Cardiac muscle cell (in vitro differentiated cells and primary cell): ENCODE results near the gene RCSD1. TPM values are rescaled to one million over a fixed set of nuclear protein-coding genes. Genes with fewer than 3 reads are reported as not detected.

ENCODE experiments used
- DNase-seq, 2 donors: peaks; one replicate each; pipeline versions ENCODE4 v3.0.0 to v3.0.0-alpha.2; 2010 to 2017; ENCODE audit warnings: low read depth in 1 of 2, low spot score in 1 of 2
- H3K27ac ChIP-seq: fragments of 200-600 bp; sonication (generic); 2 replicates; pipeline ENCODE4 v1.5.1; 2016
- H3K27me3 ChIP-seq: fragments of 200-600 bp; sonication (generic); 2 replicates; pipeline ENCODE4 v1.6.0; 2016; ENCODE audit warnings: control low read depth
- H3K36me3 ChIP-seq: fragments of 200-600 bp; sonication (generic); 2 replicates; pipeline ENCODE4 v1.5.1; 2016; ENCODE audit warnings: control low read depth
- H3K4me1 ChIP-seq: fragments of 200-600 bp; sonication (generic); 2 replicates; pipeline ENCODE4 v1.8.1; 2017; ENCODE audit warnings: low read depth, mild to moderate bottlenecking, mixed run types
- H3K4me3 ChIP-seq: fragments of 200-600 bp; sonication (generic); 2 replicates; pipeline ENCODE4 v1.5.1; 2016; ENCODE audit warnings: mild to moderate bottlenecking
- H3K9me3 ChIP-seq: fragments of 200-600 bp; sonication (generic); 2 replicates; pipeline ENCODE4 v1.5.1; 2017; ENCODE audit warnings: low read depth, mild to moderate bottlenecking, control low read depth
- CTCF ChIP-seq: IDR thresholded peaks from 2 replicates; pipeline ENCODE4 v1.5.1; 2012; ENCODE audit warnings: low read depth, mild to moderate bottlenecking, low read length
- polyA plus RNA-seq: library from polyadenylated mRNA; unstranded; fragments of >200 nt; fragmentation: Nextera tagmentation; extraction: Ambion mirVana; gene quantifications from 2 replicates; pipeline ENCODE4 v1.2.1, GENCODE V29; 2016
- total RNA-seq: library from RNA; depleted of rRNA; stranded (reverse); fragments of >200 nt; gene quantifications from 2 replicates; pipeline ENCODE4 v1.2.3, GENCODE V29; 2016

RCSD1 gene
- total and polyA plus RNA-seq, 2 experiments from 2014 or later, result 77.3 to 317 TPM

DNA sequence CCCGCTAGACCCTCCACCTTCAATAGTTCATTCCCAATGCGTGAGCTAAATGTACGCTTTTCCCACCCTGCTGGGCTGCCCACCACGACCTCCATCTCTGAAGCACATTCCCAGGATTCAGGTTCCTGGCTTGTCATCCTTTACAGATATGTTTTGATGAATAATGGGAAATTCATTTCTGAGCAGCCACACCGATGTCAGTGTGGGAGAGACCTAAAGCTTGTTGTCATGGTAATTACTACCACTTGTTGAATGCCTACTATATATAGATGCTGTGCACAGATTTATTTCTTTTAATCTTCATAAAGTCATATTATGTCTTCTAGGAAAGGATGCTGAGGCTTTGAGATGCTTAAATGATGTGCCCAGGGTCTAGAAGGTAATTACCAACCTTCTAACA is 8.0 kb downstream of the RCSD1 start:
- H3K4me3 ChIP-seq, result no peak overlapping the region
- no peak for TF ChIP-seq CTCF
- H3K27ac ChIP-seq, result peak overlapping the region; percentile 99
- no peaks in the 10 kb centered on the region for H3K27me3 ChIP-seq
- H3K9me3 ChIP-seq, result no peaks in the 10 kb centered on the region
- H3K36me3 ChIP-seq, result peaks cover 17% of the 10 kb centered on the region
- peaks cover 47% of the 10 kb centered on the region for H3K4me1 ChIP-seq
- no peak for DNase-seq

- Histone ChIP-seq H3K36me3 (peaks cover 17% of the 10 kb centered on the region), H3K9me3 (no peaks in the 10 kb centered on the region), H3K27ac (no peak overlapping the region), H3K27me3 (no peaks in the 10 kb centered on the region), H3K4me1 (peaks cover 35% of the 10 kb centered on the region), H3K4me3 (no peak overlapping the region)
- DNase-seq, result no peak
- no peak for TF ChIP-seq CTCF
These were observed 10.0 kb downstream of the RCSD1 start for GRCh38 chr1:167640051-167640450.

GRCh38 chr1:167641786-167642500 is 11.9 kb downstream of the RCSD1 start:
- H3K27me3 ChIP-seq, result no peaks in the 10 kb centered on the region
- H3K9me3 ChIP-seq, result no peaks in the 10 kb centered on the region
- TF ChIP-seq CTCF, result no peak
- H3K36me3 ChIP-seq, result peaks cover 11% of the 10 kb centered on the region
- H3K4me3 ChIP-seq, result no peak overlapping the region
- DNase-seq, result no peak
- H3K27ac ChIP-seq, result peak overlapping the region; percentile 66
- peaks cover 19% of the 10 kb centered on the region for H3K4me1 ChIP-seq

DNA sequence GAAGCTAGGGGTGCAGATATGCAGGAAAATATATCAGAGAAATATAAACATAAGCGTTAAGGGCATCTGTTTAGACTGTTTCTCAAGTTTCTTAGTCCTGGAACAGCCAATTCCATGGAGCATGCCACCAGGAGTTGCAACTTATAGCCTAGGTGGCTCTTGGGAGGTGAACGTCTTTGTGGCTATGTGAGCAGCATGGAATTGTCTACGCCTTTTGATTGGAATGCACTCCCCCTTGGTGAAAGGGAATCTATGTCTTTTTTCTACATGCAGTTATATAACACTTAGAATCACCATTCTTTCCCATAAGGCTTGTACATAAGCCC is 12.4 kb downstream of the RCSD1 start:
- Histone ChIP-seq H3K4me1 (peaks cover 14% of the 10 kb centered on the region), H3K27me3 (no peaks in the 10 kb centered on the region), H3K36me3 (peaks cover 11% of the 10 kb centered on the region), H3K4me3 (no peak overlapping the region), H3K9me3 (no peaks in the 10 kb centered on the region), H3K27ac (peak overlapping the region; percentile 66)
- TF ChIP-seq CTCF, result no peak
- no peak for DNase-seq

GRCh38 chr1:167643441-167643840 is 13.4 kb downstream of the RCSD1 start:
- TF ChIP-seq CTCF, result no peak
- peaks cover 11% of the 10 kb centered on the region for H3K36me3 ChIP-seq

More at GRCh38 chr1:167643441-167643840, 13.4 kb downstream of the RCSD1 start:
- no peaks in the 10 kb centered on the region for H3K9me3 ChIP-seq
- H3K4me3 ChIP-seq, result no peak overlapping the region
- peak overlapping the region; percentile 66 for H3K27ac ChIP-seq
- H3K4me1 ChIP-seq, result peaks cover 6% of the 10 kb centered on the region
- no peaks in the 10 kb centered on the region for H3K27me3 ChIP-seq
- no peak for DNase-seq
